Umbilical cord (tissue), 2 donors: ENCODE measurements around the gene ZDHHC1. TPM values are rescaled to one million over a fixed set of nuclear protein-coding genes. Genes with fewer than 3 reads are reported as not detected.
"Not testable (repeated sequence)": the region's sequence is repeated elsewhere in the genome, so short reads cannot be mapped to it uniquely, and the experiment has no call there.

Experiments used
- DNase-seq: peaks from one replicate; pipeline ENCODE4 v3.0.0-alpha.2; 2015; ENCODE audit warnings: low spot score
- total RNA-seq: library from RNA; depleted of rRNA; stranded (reverse); fragments of >200 nt; gene quantifications from one replicate; pipeline ENCODE4 v1.2.3, GENCODE V29; 2014; ENCODE audit warnings: low replicate concordance; ENCODE audit not compliant: insufficient read depth

The ZDHHC1 gene
- total RNA-seq, 1 donor from 2014 or later, result 5.3 TPM

- peak; percentile 8 for DNase-seq
Observed at GRCh38 chr16:67364600-67365235, 51.6 kb downstream of the ZDHHC1 start.

GRCh38 chr16:67361038-67361437 is 55.2 kb downstream of the ZDHHC1 start:
- no peak for DNase-seq

GRCh38 chr16:67359540-67360269 is 56.6 kb downstream of the ZDHHC1 start:
- DNase-seq, result not testable (repeated sequence)

GRCh38 chr16:67357561-67357960 is 58.7 kb downstream of the ZDHHC1 start:
- no peak for DNase-seq

- no peak for DNase-seq
Observed at GRCh38 chr16:67356396-67356795, 59.9 kb downstream of the ZDHHC1 start.

GRCh38 chr16:67352463-67352862 is 63.8 kb downstream of the ZDHHC1 start:
- DNase-seq, result not testable (repeated sequence)

GRCh38 chr16:67350324-67350723 is 66.0 kb downstream of the ZDHHC1 start:
- DNase-seq, result no peak

- no peak for DNase-seq
Observed at GRCh38 chr16:67349172-67349571, 67.1 kb downstream of the ZDHHC1 start.

- no peak for DNase-seq
Observed at GRCh38 chr16:67346341-67346740, 69.9 kb downstream of the ZDHHC1 start.

GRCh38 chr16:67345401-67345800 is 70.9 kb downstream of the ZDHHC1 start:
- no peak for DNase-seq

Other genes with a start within 250 kb of the ZDHHC1 start
- gene NOL3, start 245.9 kb downstream of the ZDHHC1 start, total RNA-seq, result 17.1 TPM
- 2.6 TPM for gene MATCAP1, start 232.5 kb downstream of the ZDHHC1 start, total RNA-seq
- gene EXOC3L1, start 226.3 kb downstream of the ZDHHC1 start, total RNA-seq, result 0.24 TPM
- gene E2F4, start 224.3 kb downstream of the ZDHHC1 start, total RNA-seq, result 85.7 TPM
- gene ELMO3, start 217.3 kb downstream of the ZDHHC1 start, total RNA-seq, result not detected
- 5.5 TPM for gene TMEM208, start 189.3 kb downstream of the ZDHHC1 start, total RNA-seq
- 2.6 TPM for gene FHOD1, start 169.0 kb downstream of the ZDHHC1 start, total RNA-seq
- 1.2 TPM for gene SLC9A5, start 167.5 kb downstream of the ZDHHC1 start, total RNA-seq
- gene PLEKHG4, start 136.9 kb downstream of the ZDHHC1 start, total RNA-seq, result 20.9 TPM
- gene KCTD19, start 89.7 kb downstream of the ZDHHC1 start, total RNA-seq, result 3.4 TPM
- 1.9 TPM for gene LRRC36, start 89.7 kb downstream of the ZDHHC1 start, total RNA-seq
- 26.5 TPM for gene TPPP3, start 23.0 kb downstream of the ZDHHC1 start, total RNA-seq
- gene HSD11B2, start 14.6 kb upstream of the ZDHHC1 start, total RNA-seq, result 1.4 TPM
- 52.7 TPM for gene ATP6V0D1, start 64.7 kb upstream of the ZDHHC1 start, total RNA-seq
- not detected for gene AGRP, start 67.1 kb upstream of the ZDHHC1 start, total RNA-seq
- gene RIPOR1, start 112.4 kb upstream of the ZDHHC1 start, total RNA-seq, result 17.3 TPM
- gene CTCF, start 146.0 kb upstream of the ZDHHC1 start, total RNA-seq, result 31.1 TPM
- 0.48 TPM for gene CARMIL2, start 228.7 kb upstream of the ZDHHC1 start, total RNA-seq
- gene ACD, start 243.8 kb upstream of the ZDHHC1 start, total RNA-seq, result 11.3 TPM
- 1.9 TPM for gene PARD6A, start 244.5 kb upstream of the ZDHHC1 start, total RNA-seq